Vagina (tissue), 2 donors: ENCODE results near the gene MATR3. TPM values are rescaled to one million over a fixed set of nuclear protein-coding genes. Genes with fewer than 3 reads are reported as not detected.
"Not testable (repeated sequence)": the region's sequence is repeated elsewhere in the genome, so short reads cannot be mapped to it uniquely, and the experiment has no call there.

ENCODE experiments used
- DNase-seq, 2 donors: peaks; one replicate each; pipeline ENCODE4 v3.0.0-alpha.2; 2017; ENCODE audit errors: extremely low spot score in 2 of 2
- H3K27ac ChIP-seq: fragments of 200-600 bp; sonication (generic); one replicate; pipeline ENCODE4 v1.5.1; 2019
- H3K27me3 ChIP-seq: fragments of 200-600 bp; sonication (generic); one replicate; pipeline ENCODE4 v1.5.1; 2019
- H3K36me3 ChIP-seq, 2 donors: fragments of 200-600 bp; sonication (generic); one replicate each; pipeline ENCODE4 v1.5.1; 2017 to 2019
- H3K4me1 ChIP-seq: fragments of 200-600 bp; sonication (generic); one replicate; pipeline ENCODE4 v1.5.1; 2019
- H3K4me3 ChIP-seq, 2 donors: fragments of 200-600 bp; sonication (generic); 1 replicate in 1 of 2; 2 replicates in 1 of 2; pipeline ENCODE4 v1.5.1; 2016 to 2019
- H3K9me3 ChIP-seq: fragments of 200-600 bp; sonication (generic); one replicate; pipeline ENCODE4 v1.5.1; 2019
- CTCF ChIP-seq, 3 experiments: fragments of 450-650 bp in 2 of 3; fragments of 200-600 bp in 1 of 3; sonication (generic) in 1 of 3; IDR thresholded peaks; one replicate each; pipeline ENCODE4 v1.5.1; 2017 to 2019; ENCODE audit warnings: antibody characterized with exemption in 3 of 3, mild to moderate bottlenecking in 2 of 3, moderate library complexity in 2 of 3
- POLR2A ChIP-seq, 2 donors: fragments of 450-650 bp; IDR thresholded peaks; one replicate each; pipeline ENCODE4 v1.6.1; 2017; ENCODE audit warnings: antibody characterized with exemption in 2 of 2, mild to moderate bottlenecking in 2 of 2, moderate library complexity in 2 of 2
- POLR2AphosphoS5 ChIP-seq, 2 donors: sonication (generic); formaldehyde crosslinking; IDR thresholded peaks; one replicate each; pipeline ENCODE4 v1.9.0; 2017; ENCODE audit warnings: antibody characterized with exemption in 2 of 2, mild to moderate bottlenecking in 2 of 2, low read depth in 1 of 2; ENCODE audit not compliant: insufficient read depth in 1 of 2
- intact Hi-C: fragments of 100-400 bp; cut with DNase I; formaldehyde crosslinking; loops from one replicate; pipeline ENCODE4 v1.15.1; 2023
- total RNA-seq: library from RNA; depleted of rRNA; stranded (reverse); fragments of >200 nt; gene quantifications from one replicate; pipeline ENCODE4 v1.2.3, GENCODE V29; 2016

The MATR3 gene
- total RNA-seq, 1 donor from 2014 or later = 126 TPM

DNA sequence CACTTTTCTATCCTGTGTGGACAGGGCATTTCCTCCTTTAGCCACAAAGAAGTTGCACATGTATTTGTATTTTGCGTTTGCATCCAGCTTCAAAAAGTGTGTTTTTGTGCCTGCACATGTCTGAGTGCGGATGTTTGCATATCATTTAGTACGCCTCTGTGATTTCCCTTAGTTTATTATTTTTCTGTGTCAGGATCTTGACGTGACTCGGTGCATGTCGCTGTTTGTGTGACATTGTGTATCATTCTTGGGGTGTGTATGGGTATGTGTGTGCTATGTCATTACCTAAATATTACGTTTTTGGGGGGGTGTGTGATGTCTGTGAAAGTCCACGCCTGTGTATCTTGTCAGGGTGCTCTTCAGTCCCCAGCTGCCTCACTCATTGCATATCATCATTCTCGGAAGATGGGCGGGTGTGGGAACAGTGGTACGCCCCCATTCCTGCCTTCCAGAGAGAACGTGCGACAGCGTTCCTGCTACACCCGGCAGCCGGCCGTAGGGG lies 47.7 kb downstream of the MATR3 start:
- TF ChIP-seq POLR2AphosphoS5 (IDR thresholded peaks at IDR 0.05; ENCODE audit: insufficient read depth in 1 of 2, low read depth in 1 of 2) (no peak), CTCF (IDR thresholded peaks at IDR 0.05) (no peak), POLR2A (IDR thresholded peaks at IDR 0.05) (no peak)
- intact Hi-C loops = no loop called here
- Histone ChIP-seq H3K27me3 (no peaks in the 10 kb centered on the region), H3K4me3 (peak overlapping the region; percentile 87 to 96), H3K27ac (peak overlapping the region; percentile 100), H3K36me3 (peaks cover 0 to 5% of the 10 kb centered on the region in 2 donors), H3K9me3 (no peaks in the 10 kb centered on the region), H3K4me1 (peaks cover 37% of the 10 kb centered on the region)
- no peak for DNase-seq

DNA sequence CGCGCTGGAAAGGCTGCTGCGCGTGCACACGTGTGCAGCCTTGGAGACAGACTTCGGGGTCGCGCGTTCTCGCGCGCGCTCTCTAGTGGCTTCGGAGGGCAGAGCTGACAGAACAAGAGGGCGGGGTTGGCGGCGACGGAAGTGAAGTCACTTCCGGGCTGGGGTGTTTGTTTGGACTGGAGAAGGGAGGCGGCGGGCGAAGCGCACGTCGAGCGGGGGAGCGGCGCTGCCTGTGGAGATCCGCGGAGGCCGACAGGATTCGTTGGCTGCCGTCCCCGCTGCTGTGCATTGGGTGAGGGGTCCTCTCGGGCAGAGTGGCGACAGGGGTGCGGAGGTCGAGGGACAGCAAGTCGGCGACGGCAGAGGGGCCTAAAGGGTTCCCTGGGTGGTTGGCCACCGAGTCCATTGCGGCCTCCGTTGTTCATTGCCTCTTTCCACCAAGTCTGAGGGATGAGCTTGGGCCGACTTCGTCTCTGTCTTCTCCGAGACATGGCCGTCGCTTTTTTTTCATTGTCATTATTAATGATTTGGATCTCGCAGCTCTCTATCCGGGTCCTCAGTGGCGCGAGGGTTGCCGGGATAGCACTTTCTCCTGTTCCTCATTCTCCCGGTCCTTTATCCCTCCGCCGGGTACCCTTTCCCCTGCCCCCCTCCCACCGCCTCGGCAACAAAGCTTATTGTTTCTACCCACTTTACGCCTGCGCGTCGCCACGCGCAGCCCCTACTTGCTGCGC lies 48.3 kb downstream of the MATR3 start, which contains the start of gene PAIP2:
TSS of gene PAIP2 (plus strand) at position 166 of the 734 bp plus-strand sequence. CDS start 21,931 bp downstream, outside the sequence.
- DNase-seq = peak; percentile 95 to 98
- Histone ChIP-seq H3K27ac (peak within 1 kb of the TSS; percentile 100), H3K36me3 (peaks cover 0 to 5% of the 10 kb centered on the region in 2 donors), H3K27me3 (no peaks in the 10 kb centered on the region), H3K4me1 (peaks cover 43% of the 10 kb centered on the region), H3K9me3 (no peaks in the 10 kb centered on the region), H3K4me3 (peak within 1 kb of the TSS; percentile 87 to 96)
- intact Hi-C loops = no loop called here
- TF ChIP-seq POLR2AphosphoS5 (IDR thresholded peaks at IDR 0.05; ENCODE audit: insufficient read depth in 1 of 2, low read depth in 1 of 2) = peak; percentile 85 to 98
- peak; percentile 51 to 73 (median 72) for TF ChIP-seq CTCF (IDR thresholded peaks at IDR 0.05)
- TF ChIP-seq POLR2A (IDR thresholded peaks at IDR 0.05) = peak in 1 of 2 donors; percentile 89

DNA sequence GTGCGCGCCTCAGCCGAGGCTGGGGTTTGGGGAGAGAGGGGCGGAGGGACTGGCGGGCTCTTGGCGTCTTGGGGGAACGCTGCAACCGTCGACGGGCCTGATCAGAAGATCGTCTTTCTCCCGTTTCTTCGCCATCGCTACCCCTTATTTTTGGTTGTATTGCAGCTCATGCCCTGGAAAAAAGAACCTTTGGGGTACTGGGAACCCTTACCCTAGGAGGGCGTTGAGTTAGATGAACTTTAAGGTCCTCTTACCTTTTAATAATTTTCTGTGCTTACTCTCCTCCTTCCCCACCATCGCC lies 48.8 kb downstream of the MATR3 start:
- no peak for DNase-seq
- H3K9me3 ChIP-seq = no peaks in the 10 kb centered on the region
- TF ChIP-seq POLR2A (IDR thresholded peaks at IDR 0.05) = no peak
- TF ChIP-seq CTCF (IDR thresholded peaks at IDR 0.05) = no peak
- TF ChIP-seq POLR2AphosphoS5 (IDR thresholded peaks at IDR 0.05; ENCODE audit: insufficient read depth in 1 of 2, low read depth in 1 of 2) = no peak
- H3K27me3 ChIP-seq = no peaks in the 10 kb centered on the region
- peak overlapping the region; percentile 100 for H3K27ac ChIP-seq
- peak overlapping the region; percentile 87 to 96 for H3K4me3 ChIP-seq
- peaks cover 44% of the 10 kb centered on the region for H3K4me1 ChIP-seq
- intact Hi-C loops = no loop called here
- H3K36me3 ChIP-seq = peaks cover 0 to 5% of the 10 kb centered on the region in 2 donors

GRCh38 chr5:139343476-139343875 lies 49.9 kb downstream of the MATR3 start:
- intact Hi-C loops = no loop called here
- H3K36me3 ChIP-seq = peaks cover 0 to 5% of the 10 kb centered on the region in 2 donors
- no peak for TF ChIP-seq POLR2AphosphoS5 (IDR thresholded peaks at IDR 0.05; ENCODE audit: insufficient read depth in 1 of 2, low read depth in 1 of 2)
- no peak for TF ChIP-seq CTCF (IDR thresholded peaks at IDR 0.05)
- no peak for TF ChIP-seq POLR2A (IDR thresholded peaks at IDR 0.05)
- peaks cover 48% of the 10 kb centered on the region for H3K4me1 ChIP-seq
- no peak overlapping the region for H3K27ac ChIP-seq
- no peaks in the 10 kb centered on the region for H3K9me3 ChIP-seq
- H3K4me3 ChIP-seq = peak overlapping the region in 1 of 2 donors; percentile 1
- no peaks in the 10 kb centered on the region for H3K27me3 ChIP-seq
- no peak for DNase-seq

- TF ChIP-seq POLR2A (IDR thresholded peaks at IDR 0.05) (no peak), CTCF (IDR thresholded peaks at IDR 0.05) (no peak), POLR2AphosphoS5 (IDR thresholded peaks at IDR 0.05; ENCODE audit: insufficient read depth in 1 of 2, low read depth in 1 of 2) (no peak)
- H3K4me1 ChIP-seq = peaks cover 51% of the 10 kb centered on the region
- H3K27me3 ChIP-seq = no peaks in the 10 kb centered on the region
- no peak overlapping the region for H3K27ac ChIP-seq
- no peak overlapping the region for H3K4me3 ChIP-seq
- H3K36me3 ChIP-seq = peaks cover 0 to 5% of the 10 kb centered on the region in 2 donors
- intact Hi-C loops = no loop called here
- no peak for DNase-seq
- H3K9me3 ChIP-seq = no peaks in the 10 kb centered on the region
Measured at GRCh38 chr5:139344177-139344576, 50.6 kb downstream of the MATR3 start.

DNA sequence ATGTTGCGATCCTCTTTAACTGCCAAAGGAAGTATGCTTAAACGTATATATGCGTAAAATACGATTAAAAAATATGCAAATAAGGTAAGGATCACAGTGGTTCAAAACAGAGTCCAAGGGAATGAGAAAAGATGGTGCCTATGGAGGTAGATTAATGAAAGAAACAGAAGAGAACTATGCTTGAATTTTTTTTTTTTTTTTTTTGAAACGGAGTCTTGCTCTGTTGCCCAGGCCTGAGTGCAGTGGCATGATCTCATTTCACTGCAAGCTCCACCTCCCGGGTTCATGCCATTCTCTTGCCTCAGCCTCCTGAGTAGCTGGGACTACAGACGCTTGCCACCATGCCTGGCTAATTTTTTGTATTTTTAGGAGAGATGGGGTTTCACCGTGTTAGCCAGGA lies 51.9 kb downstream of the MATR3 start:
- H3K9me3 ChIP-seq, H3K36me3 ChIP-seq, H3K27ac ChIP-seq, DNase-seq, H3K27me3 ChIP-seq, H3K4me3 ChIP-seq, intact Hi-C loops: not testable (repeated sequence)
- peaks cover 60% of the 10 kb centered on the region for H3K4me1 ChIP-seq

- H3K36me3 ChIP-seq, intact Hi-C loops, DNase-seq, H3K9me3 ChIP-seq, H3K27me3 ChIP-seq, H3K4me3 ChIP-seq, H3K27ac ChIP-seq: not testable (repeated sequence)
- H3K4me1 ChIP-seq = peaks cover 55% of the 10 kb centered on the region
Measured at GRCh38 chr5:139347863-139348262, 54.3 kb downstream of the MATR3 start.
